Liver (tissue), 9 donors: Measurements from ENCODE around the gene GPR132. TPM values are rescaled to one million over a fixed set of nuclear protein-coding genes. Genes with fewer than 3 reads are reported as not detected.

Source experiments
- DNase-seq: peaks from one replicate; pipeline ENCODE4 v3.0.0-alpha.2; 2017; ENCODE audit warnings: low spot score
- H3K27ac ChIP-seq, 2 donors: one replicate each; pipeline ENCODE4 v1.7.0; 2013; ENCODE audit warnings: inconsistent platforms in 2 of 2, low read length in 2 of 2, control low read depth in 1 of 2, low read depth in 1 of 2, mild to moderate bottlenecking in 1 of 2
- H3K27me3 ChIP-seq, 4 donors: one replicate each; pipeline versions ENCODE4 v1.6.1 to v1.7.0; 2013; ENCODE audit warnings: low read length in 3 of 4, inconsistent platforms in 1 of 4, mild to moderate bottlenecking in 1 of 4, moderate library complexity in 1 of 4; ENCODE audit not compliant: control insufficient read depth in 4 of 4, insufficient read depth in 4 of 4
- H3K36me3 ChIP-seq, 4 donors: one replicate each; pipeline versions ENCODE4 v1.6.1 to v1.7.0; 2013; ENCODE audit warnings: low read length in 3 of 4, mild to moderate bottlenecking in 3 of 4, low read depth in 1 of 4, moderate library complexity in 1 of 4; ENCODE audit not compliant: control insufficient read depth in 4 of 4, insufficient read depth in 3 of 4
- H3K4me1 ChIP-seq, 4 donors: one replicate each; pipeline versions ENCODE4 v1.6.1 to v1.7.0; 2013; ENCODE audit warnings: low read length in 3 of 4, mild to moderate bottlenecking in 3 of 4, moderate library complexity in 1 of 4; ENCODE audit not compliant: control insufficient read depth in 4 of 4, insufficient read depth in 4 of 4
- H3K4me3 ChIP-seq, 3 donors: one replicate each; pipeline versions ENCODE4 v1.6.1 to v1.7.0; 2013; ENCODE audit warnings: low read length in 3 of 3, control low read depth in 1 of 3, low read depth in 1 of 3, mild to moderate bottlenecking in 1 of 3
- H3K9ac ChIP-seq, 2 donors: one replicate each; pipeline ENCODE4 v1.7.0; 2013; ENCODE audit warnings: low read length in 2 of 2, mild to moderate bottlenecking in 2 of 2, moderate library complexity in 2 of 2, control low read depth in 1 of 2, low read depth in 1 of 2
- H3K9me3 ChIP-seq, 4 donors: one replicate each; pipeline versions ENCODE4 v1.6.1 to v1.7.0; 2013; ENCODE audit warnings: low read length in 3 of 4; ENCODE audit not compliant: control insufficient read depth in 4 of 4
- EGR1 ChIP-seq, 2 donors: IDR thresholded peaks; 2 replicates each; pipeline ENCODE4 v1.6.1; 2016 to 2018; ENCODE audit warnings: antibody characterized with exemption in 2 of 2, low read depth in 2 of 2
- FOXA1 ChIP-seq: IDR thresholded peaks from 2 replicates; pipeline ENCODE4 v1.6.1; 2016; ENCODE audit warnings: antibody characterized with exemption
- FOXA2 ChIP-seq: IDR thresholded peaks from 2 replicates; pipeline ENCODE4 v1.6.1; 2016; ENCODE audit warnings: antibody characterized with exemption
- GABPA ChIP-seq, 2 donors: IDR thresholded peaks in 1 of 2; conservative IDR thresholded peaks in 1 of 2; 2 replicates each; pipeline ENCODE4 v1.6.1; 2016; ENCODE audit warnings: antibody characterized with exemption in 2 of 2, mild to moderate bottlenecking in 1 of 2, moderate library complexity in 1 of 2
- HNF4A ChIP-seq, 2 donors: conservative IDR thresholded peaks; 2 replicates each; pipeline ENCODE4 v1.6.1; 2016; ENCODE audit warnings: antibody characterized with exemption in 2 of 2, mild to moderate bottlenecking in 2 of 2
- HNF4G ChIP-seq: IDR thresholded peaks from 2 replicates; pipeline ENCODE4 v1.6.1; 2016; ENCODE audit warnings: antibody characterized with exemption
- JUND ChIP-seq, 2 donors: IDR thresholded peaks; 2 replicates each; pipeline ENCODE4 v1.6.1; 2016; ENCODE audit warnings: antibody characterized with exemption in 2 of 2
- NR2F2 ChIP-seq: IDR thresholded peaks from 2 replicates; pipeline ENCODE4 v1.6.1; 2016; ENCODE audit warnings: antibody characterized with exemption
- RAD21 ChIP-seq, 2 donors: IDR thresholded peaks; 2 replicates each; pipeline ENCODE4 v1.6.1; 2016; ENCODE audit warnings: antibody characterized with exemption in 2 of 2, mild to moderate bottlenecking in 2 of 2
- RXRA ChIP-seq, 2 donors: IDR thresholded peaks; 2 replicates each; pipeline ENCODE4 v1.6.1; 2017 to 2018; ENCODE audit warnings: antibody characterized with exemption in 2 of 2, mild to moderate bottlenecking in 1 of 2
- SP1 ChIP-seq: IDR thresholded peaks from 2 replicates; pipeline ENCODE4 v1.6.1; 2018; ENCODE audit warnings: antibody characterized with exemption, mild to moderate bottlenecking
- TAF1 ChIP-seq: conservative IDR thresholded peaks from 2 replicates; pipeline ENCODE4 v1.6.1; 2016; ENCODE audit warnings: antibody characterized with exemption, mild to moderate bottlenecking
- YY1 ChIP-seq: IDR thresholded peaks from 2 replicates; pipeline ENCODE4 v1.6.1; 2016; ENCODE audit warnings: antibody characterized with exemption, mild to moderate bottlenecking
- WGBS: extraction: QIAGEN DNeasy Blood & Tissue Kit; methylation state at CpG from one replicate; pipeline ENCODE4 v1.1.7; 2013; 5-methylcytosine and 5-hydroxymethylcytosine counted together
- polyA plus RNA-seq, 2 donors: library from polyadenylated mRNA; stranded (reverse) in 1 of 2; unstranded in 1 of 2; fragments of 200-250 nt in 1 of 2; fragments of >200 nt in 1 of 2; fragmentation: Nextera tagmentation in 1 of 2; extraction: Ambion mirVana in 1 of 2; gene quantifications; one replicate each; pipeline versions ENCODE4 v1.2.1 to v1.2.3, GENCODE V29; 2013 to 2015
- total RNA-seq, 2 donors: library from RNA; depleted of rRNA; stranded (reverse); fragments of >200 nt; gene quantifications; one replicate each; pipeline ENCODE4 v1.2.3, GENCODE V29; 2014
- TF ChIP-seq, protein P1 (sequence below): IDR thresholded peaks from 2 replicates; pipeline ENCODE4 v1.6.1; 2016; ENCODE audit warnings: antibody characterized with exemption
- TF ChIP-seq, protein P2 (sequence below): fragments of 150-350 bp; IDR thresholded peaks from 2 replicates; pipeline ENCODE4 v1.5.1; 2017; ENCODE audit warnings: improper control_type of control experiment, low read depth, low read length; ENCODE audit not compliant: missing input control
- TF ChIP-seq, protein P3 (sequence below): IDR thresholded peaks from 2 replicates; pipeline ENCODE4 v1.6.1; 2016; ENCODE audit warnings: antibody characterized with exemption
- TF ChIP-seq, protein P4 (sequence below): IDR thresholded peaks from 2 replicates; pipeline ENCODE4 v1.6.1; 2016; ENCODE audit warnings: antibody characterized with exemption
- TF ChIP-seq, protein P5 (sequence below): IDR thresholded peaks from 2 replicates; pipeline ENCODE4 v1.6.1; 2016; ENCODE audit warnings: antibody characterized with exemption, mild to moderate bottlenecking
- donor health status: healthy.
- donor health status: healthy.
- donor health status: healthy.
- donor health status: healthy.
- donor health status: healthy.

Gene GPR132
- total and polyA plus RNA-seq, 4 donors: 0.32 to 1.2 (median 0.75) TPM

DNA sequence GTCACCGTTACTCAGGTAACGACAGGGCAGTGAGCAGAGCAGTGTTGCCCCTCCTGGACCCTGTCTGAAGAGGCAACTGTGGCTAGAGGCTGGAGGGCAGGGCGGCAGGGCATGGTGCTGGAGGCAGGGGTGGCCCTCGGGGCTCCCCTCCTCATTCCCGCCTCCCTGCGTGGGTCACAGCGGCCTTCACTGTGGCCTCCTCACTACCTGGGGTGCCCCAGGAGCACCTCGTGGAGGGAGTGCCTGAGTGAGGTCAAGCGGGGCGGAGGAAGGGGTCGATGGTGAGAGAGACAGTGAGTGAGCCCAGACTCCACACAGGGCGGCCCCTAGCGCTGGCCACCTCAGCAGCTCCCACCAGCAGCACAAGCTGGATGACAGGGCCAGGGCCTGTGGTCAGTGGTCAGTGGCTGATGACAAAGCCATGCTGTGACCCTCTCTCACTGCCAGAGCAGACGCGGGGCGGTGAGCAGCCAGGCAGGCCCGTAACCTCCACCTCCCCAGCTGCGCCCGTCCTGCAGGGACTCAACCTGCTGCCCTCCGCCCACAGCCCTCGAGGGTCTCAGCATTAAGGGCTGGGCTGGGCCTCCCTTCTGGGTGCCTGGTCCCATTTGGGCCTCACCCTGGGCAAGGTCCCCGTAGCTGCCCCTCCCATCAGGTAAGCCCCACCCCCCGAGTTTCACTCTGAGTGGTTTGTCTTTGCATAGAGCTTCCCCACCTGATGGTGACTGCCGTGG, 17.8 kb downstream of the GPR132 start:
- peaks cover 0 to 3% (median 1%) of the 10 kb centered on the region in 4 donors for H3K4me1 ChIP-seq
- TF ChIP-seq, protein P1, sequence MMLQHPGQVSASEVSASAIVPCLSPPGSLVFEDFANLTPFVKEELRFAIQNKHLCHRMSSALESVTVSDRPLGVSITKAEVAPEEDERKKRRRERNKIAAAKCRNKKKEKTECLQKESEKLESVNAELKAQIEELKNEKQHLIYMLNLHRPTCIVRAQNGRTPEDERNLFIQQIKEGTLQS: no peak
- TF ChIP-seq JUND (IDR thresholded peaks at IDR 0.05) (no peak), RXRA (IDR thresholded peaks at IDR 0.05) (no peak), RAD21 (IDR thresholded peaks at IDR 0.05) (no peak), GABPA (IDR thresholded peaks at IDR 0.05 in 1 of 2, conservative IDR thresholded peaks at IDR 0.05 in 1 of 2) (no peak), HNF4G (no peak), SP1 (no peak), NR2F2 (no peak), YY1 (no peak), HNF4A (conservative IDR thresholded peaks at IDR 0.05) (no peak), FOXA2 (no peak), EGR1 (IDR thresholded peaks at IDR 0.05; ENCODE audit: low read depth in 2 of 2) (no peak), TAF1 (no peak), FOXA1 (no peak)
- TF ChIP-seq, protein P2, sequence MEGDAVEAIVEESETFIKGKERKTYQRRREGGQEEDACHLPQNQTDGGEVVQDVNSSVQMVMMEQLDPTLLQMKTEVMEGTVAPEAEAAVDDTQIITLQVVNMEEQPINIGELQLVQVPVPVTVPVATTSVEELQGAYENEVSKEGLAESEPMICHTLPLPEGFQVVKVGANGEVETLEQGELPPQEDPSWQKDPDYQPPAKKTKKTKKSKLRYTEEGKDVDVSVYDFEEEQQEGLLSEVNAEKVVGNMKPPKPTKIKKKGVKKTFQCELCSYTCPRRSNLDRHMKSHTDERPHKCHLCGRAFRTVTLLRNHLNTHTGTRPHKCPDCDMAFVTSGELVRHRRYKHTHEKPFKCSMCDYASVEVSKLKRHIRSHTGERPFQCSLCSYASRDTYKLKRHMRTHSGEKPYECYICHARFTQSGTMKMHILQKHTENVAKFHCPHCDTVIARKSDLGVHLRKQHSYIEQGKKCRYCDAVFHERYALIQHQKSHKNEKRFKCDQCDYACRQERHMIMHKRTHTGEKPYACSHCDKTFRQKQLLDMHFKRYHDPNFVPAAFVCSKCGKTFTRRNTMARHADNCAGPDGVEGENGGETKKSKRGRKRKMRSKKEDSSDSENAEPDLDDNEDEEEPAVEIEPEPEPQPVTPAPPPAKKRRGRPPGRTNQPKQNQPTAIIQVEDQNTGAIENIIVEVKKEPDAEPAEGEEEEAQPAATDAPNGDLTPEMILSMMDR: no peak
- TF ChIP-seq, protein P3, sequence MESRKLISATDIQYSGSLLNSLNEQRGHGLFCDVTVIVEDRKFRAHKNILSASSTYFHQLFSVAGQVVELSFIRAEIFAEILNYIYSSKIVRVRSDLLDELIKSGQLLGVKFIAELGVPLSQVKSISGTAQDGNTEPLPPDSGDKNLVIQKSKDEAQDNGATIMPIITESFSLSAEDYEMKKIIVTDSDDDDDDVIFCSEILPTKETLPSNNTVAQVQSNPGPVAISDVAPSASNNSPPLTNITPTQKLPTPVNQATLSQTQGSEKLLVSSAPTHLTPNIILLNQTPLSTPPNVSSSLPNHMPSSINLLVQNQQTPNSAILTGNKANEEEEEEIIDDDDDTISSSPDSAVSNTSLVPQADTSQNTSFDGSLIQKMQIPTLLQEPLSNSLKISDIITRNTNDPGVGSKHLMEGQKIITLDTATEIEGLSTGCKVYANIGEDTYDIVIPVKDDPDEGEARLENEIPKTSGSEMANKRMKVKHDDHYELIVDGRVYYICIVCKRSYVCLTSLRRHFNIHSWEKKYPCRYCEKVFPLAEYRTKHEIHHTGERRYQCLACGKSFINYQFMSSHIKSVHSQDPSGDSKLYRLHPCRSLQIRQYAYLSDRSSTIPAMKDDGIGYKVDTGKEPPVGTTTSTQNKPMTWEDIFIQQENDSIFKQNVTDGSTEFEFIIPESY: no peak
- TF ChIP-seq, protein P4, sequence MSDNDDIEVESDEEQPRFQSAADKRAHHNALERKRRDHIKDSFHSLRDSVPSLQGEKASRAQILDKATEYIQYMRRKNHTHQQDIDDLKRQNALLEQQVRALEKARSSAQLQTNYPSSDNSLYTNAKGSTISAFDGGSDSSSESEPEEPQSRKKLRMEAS: no peak
- TF ChIP-seq, protein P5, sequence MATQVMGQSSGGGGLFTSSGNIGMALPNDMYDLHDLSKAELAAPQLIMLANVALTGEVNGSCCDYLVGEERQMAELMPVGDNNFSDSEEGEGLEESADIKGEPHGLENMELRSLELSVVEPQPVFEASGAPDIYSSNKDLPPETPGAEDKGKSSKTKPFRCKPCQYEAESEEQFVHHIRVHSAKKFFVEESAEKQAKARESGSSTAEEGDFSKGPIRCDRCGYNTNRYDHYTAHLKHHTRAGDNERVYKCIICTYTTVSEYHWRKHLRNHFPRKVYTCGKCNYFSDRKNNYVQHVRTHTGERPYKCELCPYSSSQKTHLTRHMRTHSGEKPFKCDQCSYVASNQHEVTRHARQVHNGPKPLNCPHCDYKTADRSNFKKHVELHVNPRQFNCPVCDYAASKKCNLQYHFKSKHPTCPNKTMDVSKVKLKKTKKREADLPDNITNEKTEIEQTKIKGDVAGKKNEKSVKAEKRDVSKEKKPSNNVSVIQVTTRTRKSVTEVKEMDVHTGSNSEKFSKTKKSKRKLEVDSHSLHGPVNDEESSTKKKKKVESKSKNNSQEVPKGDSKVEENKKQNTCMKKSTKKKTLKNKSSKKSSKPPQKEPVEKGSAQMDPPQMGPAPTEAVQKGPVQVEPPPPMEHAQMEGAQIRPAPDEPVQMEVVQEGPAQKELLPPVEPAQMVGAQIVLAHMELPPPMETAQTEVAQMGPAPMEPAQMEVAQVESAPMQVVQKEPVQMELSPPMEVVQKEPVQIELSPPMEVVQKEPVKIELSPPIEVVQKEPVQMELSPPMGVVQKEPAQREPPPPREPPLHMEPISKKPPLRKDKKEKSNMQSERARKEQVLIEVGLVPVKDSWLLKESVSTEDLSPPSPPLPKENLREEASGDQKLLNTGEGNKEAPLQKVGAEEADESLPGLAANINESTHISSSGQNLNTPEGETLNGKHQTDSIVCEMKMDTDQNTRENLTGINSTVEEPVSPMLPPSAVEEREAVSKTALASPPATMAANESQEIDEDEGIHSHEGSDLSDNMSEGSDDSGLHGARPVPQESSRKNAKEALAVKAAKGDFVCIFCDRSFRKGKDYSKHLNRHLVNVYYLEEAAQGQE: no peak
- H3K36me3 ChIP-seq: no peaks in the 10 kb centered on the region
- DNase-seq: no peak
- H3K27me3 ChIP-seq: no peaks in the 10 kb centered on the region
- 84% methylated on average over 24 of the region's 24 CpGs for WGBS
- no peak overlapping the region for H3K27ac ChIP-seq
- H3K4me3 ChIP-seq: no peak overlapping the region
- no peak overlapping the region for H3K9ac ChIP-seq
- no peaks in the 10 kb centered on the region for H3K9me3 ChIP-seq
